Epithelial cell of esophagus (primary cell): Measurements from ENCODE around the gene ZNF628.

Source experiments
- DNase-seq: peaks from one replicate; pipeline ENCODE4 v3.0.0; 2010; ENCODE audit warnings: low read depth
- H3K4me3 ChIP-seq: 2 replicates; pipeline ENCODE4 v1.5.1; 2011; ENCODE audit warnings: mild to moderate bottlenecking, low read length, control low read depth
- TF ChIP-seq, protein P1 (sequence below): IDR thresholded peaks from 2 replicates; pipeline ENCODE4 v1.5.1; 2011; ENCODE audit warnings: low read depth, mild to moderate bottlenecking, low read length, control low read depth, inconsistent platforms; ENCODE audit not compliant: insufficient read depth; ENCODE audit errors: missing control alignments

ZNF628 gene

DNA sequence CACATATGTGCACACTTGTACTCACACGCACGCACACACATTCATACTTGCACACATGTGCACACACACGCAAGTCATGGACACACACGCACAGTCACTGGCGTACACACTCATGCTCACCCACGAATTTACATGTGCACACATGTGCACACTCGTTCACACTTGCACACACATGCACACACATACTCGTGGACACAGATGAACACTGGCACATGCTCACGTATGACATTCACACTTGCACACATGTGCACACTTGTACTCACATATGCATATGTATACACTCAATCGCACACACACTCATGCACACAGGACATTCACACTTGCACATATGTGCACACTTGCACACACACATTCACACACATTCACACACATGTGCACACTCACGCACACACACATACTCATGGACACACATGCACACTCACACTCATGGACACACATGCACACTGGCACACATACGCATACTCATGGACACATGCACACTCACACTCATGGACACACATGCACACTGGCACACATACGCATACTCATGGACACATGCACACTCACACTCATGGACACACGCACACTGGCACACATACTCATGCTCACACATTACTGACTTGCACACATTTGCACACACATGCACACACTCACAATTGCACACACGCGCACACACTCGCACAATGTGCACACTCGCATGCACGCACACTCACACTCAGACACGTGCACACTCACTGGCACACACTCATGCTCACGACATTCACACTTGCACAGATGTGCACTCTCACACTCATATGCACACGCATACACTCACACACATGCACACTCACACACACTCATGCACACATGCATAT is 51.0 kb downstream of the ZNF628 start:
- H3K4me3 ChIP-seq: no peak overlapping the region
- no peak for DNase-seq
- TF ChIP-seq, protein P1, sequence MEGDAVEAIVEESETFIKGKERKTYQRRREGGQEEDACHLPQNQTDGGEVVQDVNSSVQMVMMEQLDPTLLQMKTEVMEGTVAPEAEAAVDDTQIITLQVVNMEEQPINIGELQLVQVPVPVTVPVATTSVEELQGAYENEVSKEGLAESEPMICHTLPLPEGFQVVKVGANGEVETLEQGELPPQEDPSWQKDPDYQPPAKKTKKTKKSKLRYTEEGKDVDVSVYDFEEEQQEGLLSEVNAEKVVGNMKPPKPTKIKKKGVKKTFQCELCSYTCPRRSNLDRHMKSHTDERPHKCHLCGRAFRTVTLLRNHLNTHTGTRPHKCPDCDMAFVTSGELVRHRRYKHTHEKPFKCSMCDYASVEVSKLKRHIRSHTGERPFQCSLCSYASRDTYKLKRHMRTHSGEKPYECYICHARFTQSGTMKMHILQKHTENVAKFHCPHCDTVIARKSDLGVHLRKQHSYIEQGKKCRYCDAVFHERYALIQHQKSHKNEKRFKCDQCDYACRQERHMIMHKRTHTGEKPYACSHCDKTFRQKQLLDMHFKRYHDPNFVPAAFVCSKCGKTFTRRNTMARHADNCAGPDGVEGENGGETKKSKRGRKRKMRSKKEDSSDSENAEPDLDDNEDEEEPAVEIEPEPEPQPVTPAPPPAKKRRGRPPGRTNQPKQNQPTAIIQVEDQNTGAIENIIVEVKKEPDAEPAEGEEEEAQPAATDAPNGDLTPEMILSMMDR: no peak

DNA sequence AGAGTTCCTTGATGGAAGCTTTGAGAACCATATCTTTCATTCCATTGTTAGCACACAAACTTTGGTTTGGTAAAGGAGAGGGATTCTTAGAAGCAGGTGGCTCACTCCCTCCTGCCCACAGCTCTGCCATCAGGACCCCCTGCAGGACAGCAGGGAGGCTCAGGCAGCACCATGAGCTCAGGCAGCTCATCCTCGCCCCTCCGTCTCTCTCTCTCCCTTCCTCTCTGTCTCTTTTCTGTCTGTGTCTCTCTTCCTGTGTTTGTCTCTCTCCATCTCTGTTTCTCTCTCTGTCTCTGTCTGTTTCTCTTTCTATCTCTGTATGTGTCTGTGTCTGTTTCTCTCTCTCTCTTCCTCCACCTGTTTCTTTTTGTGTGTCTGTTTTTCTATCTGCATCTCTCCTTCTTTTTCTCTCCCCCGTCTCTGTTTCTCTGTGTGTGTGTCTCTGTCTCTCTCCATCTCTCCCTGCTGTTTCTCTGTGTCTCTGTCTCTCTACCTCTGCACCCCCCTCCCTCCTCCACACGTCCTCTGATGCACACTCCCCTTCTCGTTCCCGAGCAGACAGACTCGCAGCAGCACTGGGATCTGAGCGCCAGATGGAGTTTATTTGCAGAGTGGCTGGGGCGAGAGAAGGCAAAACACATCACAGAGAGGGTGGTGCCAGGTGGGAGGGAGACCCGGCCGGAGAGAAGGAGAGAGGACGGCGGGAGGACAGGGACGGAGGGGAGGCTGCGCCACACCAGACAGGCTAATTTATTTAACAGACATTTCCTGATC is 51.8 kb downstream of the ZNF628 start:
- DNase-seq: no peak
- TF ChIP-seq, protein P1: no peak
- H3K4me3 ChIP-seq: no peak overlapping the region

DNA sequence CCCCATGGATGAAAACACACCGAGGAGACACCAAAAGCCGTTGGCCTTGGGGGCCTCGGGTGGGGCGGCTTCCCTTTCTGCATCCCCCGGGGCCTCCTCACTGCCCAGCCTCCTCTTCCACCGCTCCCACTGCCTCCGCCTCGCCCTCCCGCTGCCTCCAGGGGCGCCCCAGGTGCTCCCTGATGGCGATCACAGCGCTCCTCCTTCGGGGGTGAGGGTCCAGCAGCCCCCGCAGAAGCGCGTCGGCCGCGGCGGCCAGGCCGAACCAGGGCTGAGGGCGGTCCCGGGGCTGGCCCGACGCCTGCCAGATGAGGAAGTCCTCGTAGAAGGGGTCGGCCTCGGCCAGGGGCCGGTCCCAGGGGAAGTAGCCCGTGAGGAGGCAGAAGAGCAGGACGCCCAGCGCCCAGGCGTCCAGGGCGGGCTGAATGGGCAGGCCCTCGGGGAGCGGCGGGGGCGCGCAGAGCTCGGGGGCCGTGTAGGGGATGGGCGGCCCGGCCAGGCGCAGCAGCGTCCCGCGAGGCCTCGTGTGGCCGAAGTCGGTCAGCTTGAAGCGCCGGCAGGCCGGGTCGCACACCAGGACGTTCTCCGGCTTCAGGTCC is 53.3 kb downstream of the ZNF628 start:
- DNase-seq: no peak
- TF ChIP-seq, protein P1: no peak
- H3K4me3 ChIP-seq: no peak overlapping the region

DNA sequence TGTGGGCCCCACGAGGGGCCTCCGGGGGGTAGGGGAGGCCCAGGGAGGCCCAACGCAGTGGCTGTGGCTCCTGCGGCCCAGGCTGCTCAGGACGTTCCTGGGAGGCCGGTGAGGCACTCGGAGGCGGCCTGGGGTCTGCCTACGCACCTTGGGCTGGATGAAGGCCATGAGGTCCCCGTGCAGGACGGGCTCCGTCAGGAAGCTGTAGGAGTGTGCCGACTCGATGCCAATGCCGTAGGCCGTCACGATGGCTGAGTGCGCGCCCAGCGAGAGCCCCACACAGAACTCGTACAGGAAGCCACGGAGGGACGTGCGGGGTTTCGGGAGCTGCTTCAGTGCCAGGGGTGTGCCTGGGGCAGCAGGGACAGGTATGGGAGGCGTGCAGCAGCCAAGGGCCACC is 54.6 kb downstream of the ZNF628 start:
- H3K4me3 ChIP-seq: no peak overlapping the region
- no peak for DNase-seq
- TF ChIP-seq, protein P1: no peak
